Keratinocyte (primary cell): ENCODE results near the gene IRGC. TPM values are rescaled to one million over a fixed set of nuclear protein-coding genes. Genes with fewer than 3 reads are reported as not detected.

Experiments
- DNase-seq: peaks from one replicate; pipeline ENCODE4 v3.0.0-alpha.2; 2011; ENCODE audit warnings: low read depth, missing footprints, low spot score
- FAIRE-seq: peaks from 2 replicates; lab custom pipeline; 2011; peaks lifted over from hg19 to GRCh38; lab: Jason Lieb, UNC
- H2AFZ ChIP-seq: 2 replicates; pipeline ENCODE4 v1.6.0; 2012; ENCODE audit warnings: low read length, control low read depth, inconsistent platforms; ENCODE audit not compliant: control insufficient read depth
- H3K27ac ChIP-seq: 2 replicates; pipeline ENCODE4 v1.5.1; 2011; ENCODE audit warnings: low read length; ENCODE audit not compliant: control insufficient read depth, insufficient read depth
- H3K27me3 ChIP-seq: 3 replicates; pipeline ENCODE4 v1.6.0; 2011; ENCODE audit warnings: low read length; ENCODE audit not compliant: control insufficient read depth, insufficient read depth; ENCODE audit errors: extremely low read depth
- H3K36me3 ChIP-seq, 2 experiments: 2 replicates in 1 of 2; 3 replicates in 1 of 2; pipeline ENCODE4 v1.5.1; 2011; ENCODE audit warnings: low read length in 2 of 2, mild to moderate bottlenecking in 1 of 2; ENCODE audit not compliant: control insufficient read depth in 2 of 2, insufficient read depth in 2 of 2; ENCODE audit errors: extremely low read depth in 1 of 2
- H3K4me1 ChIP-seq: 3 replicates; pipeline ENCODE4 v1.5.1; 2011; ENCODE audit warnings: low read length; ENCODE audit not compliant: control insufficient read depth, insufficient read depth; ENCODE audit errors: extremely low read depth
- H3K4me2 ChIP-seq: 3 replicates; pipeline ENCODE4 v1.6.0; 2011; ENCODE audit warnings: low read depth, low read length; ENCODE audit not compliant: control insufficient read depth, insufficient read depth; ENCODE audit errors: extremely low read depth
- H3K4me3 ChIP-seq, 3 experiments: fragments of 200-600 bp in 1 of 3; sonication (generic) in 1 of 3; 2 replicates in 2 of 3; 3 replicates in 1 of 3; pipeline ENCODE4 v1.5.1; 2011 to 2016; ENCODE audit warnings: low read length in 3 of 3, mild to moderate bottlenecking in 3 of 3, control low read depth in 2 of 3, inconsistent platforms in 1 of 3, low read depth in 1 of 3, mixed read lengths in 1 of 3, mixed run types in 1 of 3, moderate library complexity in 1 of 3; ENCODE audit not compliant: control insufficient read depth in 2 of 3, insufficient read depth in 2 of 3; ENCODE audit errors: extremely low read depth in 1 of 3
- H3K79me2 ChIP-seq: 2 replicates; pipeline ENCODE4 v1.6.0; 2012; ENCODE audit warnings: low read length; ENCODE audit not compliant: control insufficient read depth, insufficient read depth
- H3K9ac ChIP-seq: 3 replicates; pipeline ENCODE4 v1.6.0; 2011; ENCODE audit warnings: low read length; ENCODE audit not compliant: control insufficient read depth, insufficient read depth; ENCODE audit errors: extremely low read depth
- H3K9me1 ChIP-seq: 3 replicates; pipeline ENCODE4 v1.6.0; 2011; ENCODE audit warnings: low read length; ENCODE audit not compliant: control insufficient read depth, insufficient read depth; ENCODE audit errors: extremely low read depth
- H3K9me3 ChIP-seq: 2 replicates; pipeline ENCODE4 v1.5.1; 2012; ENCODE audit warnings: low read depth, low read length; ENCODE audit not compliant: control insufficient read depth
- H4K20me1 ChIP-seq: 3 replicates; pipeline ENCODE4 v1.6.0; 2011; ENCODE audit warnings: low read length; ENCODE audit not compliant: control insufficient read depth, insufficient read depth; ENCODE audit errors: extremely low read depth
- EZH2 ChIP-seq: IDR thresholded peaks from one replicate; pipeline ENCODE4 v1.6.1; 2012; ENCODE audit warnings: inconsistent platforms, mild to moderate bottlenecking, low read length, moderate library complexity
- dilution Hi-C: fragments of 300-500 bp; cut with MboI; formaldehyde crosslinking; loops from one replicate; pipeline ENCODE4 v1.7.0; 2020; ENCODE audit warnings: low sequenced_read_pairs; ENCODE audit not compliant: extremely low pct_ligation_motif_present
- polyA plus RNA-seq, 5 experiments: library from polyadenylated mRNA; depleted of rRNA in 3 of 5; stranded (reverse) in 3 of 5; stranded (forward) in 1 of 5; unstranded in 1 of 5; fragments of >200 nt; gene quantifications; 1 replicate in 1 of 5; 2 replicates in 3 of 5; 3 replicates in 1 of 5; pipeline versions ENCODE4 v1.2.1 to v1.2.3, GENCODE V29; 2011 to 2012; ENCODE audit warnings: missing spikeins in 2 of 5, low read depth in 1 of 5, low replicate concordance in 1 of 5
- TF ChIP-seq, protein P1 (sequence below), 3 experiments: IDR thresholded peaks in 1 of 3; conservative IDR thresholded peaks in 1 of 3; optimal IDR thresholded peaks in 1 of 3; 2 replicates in 2 of 3; 3 replicates in 1 of 3; pipeline versions ENCODE3 to v1.5.1; 2011; ENCODE audit warnings: low read length in 3 of 3, mild to moderate bottlenecking in 3 of 3, moderate library complexity in 2 of 3, control low read depth in 1 of 3, inconsistent platforms in 1 of 3; ENCODE audit not compliant: insufficient read depth in 2 of 3; ENCODE audit errors: extremely low read depth in 1 of 3

IRGC gene
- polyA plus RNA-seq, 1 donor (not counting 4 experiments of a cell fraction or from before 2014, with no cell fraction given) = not detected

DNA sequence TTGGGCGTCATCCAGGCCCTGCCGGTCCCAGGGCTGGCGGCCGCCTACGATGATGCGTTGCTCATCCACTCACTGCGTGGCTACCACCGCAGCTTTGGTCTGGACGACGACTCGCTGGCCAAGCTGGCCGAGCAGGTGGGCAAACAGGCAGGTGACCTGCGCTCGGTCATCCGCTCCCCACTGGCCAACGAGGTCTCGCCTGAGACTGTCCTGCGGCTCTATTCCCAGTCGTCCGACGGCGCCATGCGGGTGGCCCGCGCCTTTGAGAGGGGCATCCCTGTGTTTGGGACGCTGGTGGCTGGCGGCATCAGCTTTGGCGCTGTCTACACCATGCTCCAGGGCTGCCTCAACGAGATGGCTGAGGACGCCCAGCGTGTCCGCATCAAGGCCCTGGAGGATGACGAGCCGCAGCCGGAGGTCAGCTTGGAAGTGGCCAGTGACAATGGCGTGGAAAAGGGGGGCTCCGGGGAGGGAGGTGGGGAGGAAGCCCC is 3.5 kb downstream of the IRGC start:
- Histone ChIP-seq H3K9me1 (no peaks in the 10 kb centered on the region), H2AFZ (no peak overlapping the region), H3K9ac (no peak overlapping the region), H3K27ac (no peak overlapping the region), H3K79me2 (no peaks in the 10 kb centered on the region), H3K36me3 (no peaks in the 10 kb centered on the region), H3K4me3 (no peak overlapping the region), H3K4me1 (no peaks in the 10 kb centered on the region), H3K4me2 (no peak overlapping the region), H3K27me3 (no peaks in the 10 kb centered on the region), H4K20me1 (no peaks in the 10 kb centered on the region), H3K9me3 (no peaks in the 10 kb centered on the region)
- dilution Hi-C loops = no loop called here
- no peak for FAIRE-seq
- TF ChIP-seq, protein P1, sequence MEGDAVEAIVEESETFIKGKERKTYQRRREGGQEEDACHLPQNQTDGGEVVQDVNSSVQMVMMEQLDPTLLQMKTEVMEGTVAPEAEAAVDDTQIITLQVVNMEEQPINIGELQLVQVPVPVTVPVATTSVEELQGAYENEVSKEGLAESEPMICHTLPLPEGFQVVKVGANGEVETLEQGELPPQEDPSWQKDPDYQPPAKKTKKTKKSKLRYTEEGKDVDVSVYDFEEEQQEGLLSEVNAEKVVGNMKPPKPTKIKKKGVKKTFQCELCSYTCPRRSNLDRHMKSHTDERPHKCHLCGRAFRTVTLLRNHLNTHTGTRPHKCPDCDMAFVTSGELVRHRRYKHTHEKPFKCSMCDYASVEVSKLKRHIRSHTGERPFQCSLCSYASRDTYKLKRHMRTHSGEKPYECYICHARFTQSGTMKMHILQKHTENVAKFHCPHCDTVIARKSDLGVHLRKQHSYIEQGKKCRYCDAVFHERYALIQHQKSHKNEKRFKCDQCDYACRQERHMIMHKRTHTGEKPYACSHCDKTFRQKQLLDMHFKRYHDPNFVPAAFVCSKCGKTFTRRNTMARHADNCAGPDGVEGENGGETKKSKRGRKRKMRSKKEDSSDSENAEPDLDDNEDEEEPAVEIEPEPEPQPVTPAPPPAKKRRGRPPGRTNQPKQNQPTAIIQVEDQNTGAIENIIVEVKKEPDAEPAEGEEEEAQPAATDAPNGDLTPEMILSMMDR (optimal IDR thresholded peaks at IDR 0.05 in 1 of 3, IDR thresholded peaks at IDR 0.05 in 1 of 3, conservative IDR thresholded peaks at IDR 0.05 in 1 of 3; ENCODE audit: extremely low read depth in 1 of 3, insufficient read depth in 2 of 3, low read length in 3 of 3) = no peak
- no peak for TF ChIP-seq EZH2
- DNase-seq = no peak

DNA sequence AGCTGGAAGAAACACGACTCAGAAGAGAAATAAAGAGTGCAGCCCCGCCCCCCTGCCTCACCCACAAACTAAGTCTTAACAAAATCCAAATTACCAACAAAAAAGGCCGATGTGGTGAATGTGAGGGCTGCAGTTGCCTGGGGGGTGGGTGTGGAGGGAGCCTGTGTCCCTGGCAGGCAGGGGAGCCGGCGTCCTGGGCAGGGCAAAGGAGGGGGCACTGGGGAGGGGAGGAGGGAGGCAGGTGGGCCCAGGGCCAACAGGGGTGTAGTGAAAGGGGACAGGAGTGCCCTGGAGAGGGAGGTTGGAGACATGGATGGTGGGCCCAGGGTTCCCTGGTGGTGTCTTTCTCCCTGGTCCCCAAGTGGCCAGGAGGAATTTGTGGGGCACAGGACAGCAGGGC is 4.0 kb downstream of the IRGC start:
- Histone ChIP-seq H3K4me1 (no peaks in the 10 kb centered on the region), H3K9me3 (no peaks in the 10 kb centered on the region), H3K36me3 (no peaks in the 10 kb centered on the region), H3K4me3 (no peak overlapping the region), H3K4me2 (no peak overlapping the region), H3K9ac (no peak overlapping the region), H4K20me1 (no peaks in the 10 kb centered on the region), H3K9me1 (no peaks in the 10 kb centered on the region), H3K27ac (no peak overlapping the region), H3K27me3 (no peaks in the 10 kb centered on the region), H3K79me2 (no peaks in the 10 kb centered on the region), H2AFZ (no peak overlapping the region)
- DNase-seq (no peak), FAIRE-seq (no peak)
- TF ChIP-seq, protein P1 (optimal IDR thresholded peaks at IDR 0.05 in 1 of 3, IDR thresholded peaks at IDR 0.05 in 1 of 3, conservative IDR thresholded peaks at IDR 0.05 in 1 of 3; ENCODE audit: extremely low read depth in 1 of 3, insufficient read depth in 2 of 3, low read length in 3 of 3) = no peak
- TF ChIP-seq EZH2 = no peak
- dilution Hi-C loops = no loop called here
